Left ventricle myocardium superior (tissue), 1 donor: ENCODE data around the gene GAK. TPM values are rescaled to one million over a fixed set of nuclear protein-coding genes. Genes with fewer than 3 reads are reported as not detected.
"Not testable (repeated sequence)": the region's sequence is repeated elsewhere in the genome, so short reads cannot be mapped to it uniquely, and the experiment has no call there.

Experiments used
- ATAC-seq: fragments of 200-7000 bp; cut with Tn5 transposase; one replicate; pipeline ENCODE4 v1.9.1; 2020; ENCODE audit warnings: mild to moderate bottlenecking, moderate library complexity
- DNase-seq: peaks from one replicate; pipeline ENCODE4 v3.0.0-alpha.2; 2020
- intact Hi-C: fragments of 100-400 bp; cut with micrococcal nuclease; formaldehyde crosslinking; loops from one replicate; pipeline ENCODE4 v1.11.0; 2022
- total RNA-seq: library from RNA; stranded (reverse); fragmentation: NEBNext Ultra II Directional; extraction: Animal tissue kit (Norgen Biotek cat#: 25700); gene quantifications from one replicate; pipeline ENCODE4 v1.2.1, GENCODE V29; 2021
- donor health status: DM: no; HTN: yes; CAD: no; lungs with severe emphysema.

GAK gene
- total RNA-seq, 1 donor from 2014 or later = 29.7 TPM

GRCh38 chr4:955161-955921 lies 23.2 kb upstream of the GAK start:
- ATAC-seq (no peak), DNase-seq (no peak)
- intact Hi-C loops = no loop called here

DNA sequence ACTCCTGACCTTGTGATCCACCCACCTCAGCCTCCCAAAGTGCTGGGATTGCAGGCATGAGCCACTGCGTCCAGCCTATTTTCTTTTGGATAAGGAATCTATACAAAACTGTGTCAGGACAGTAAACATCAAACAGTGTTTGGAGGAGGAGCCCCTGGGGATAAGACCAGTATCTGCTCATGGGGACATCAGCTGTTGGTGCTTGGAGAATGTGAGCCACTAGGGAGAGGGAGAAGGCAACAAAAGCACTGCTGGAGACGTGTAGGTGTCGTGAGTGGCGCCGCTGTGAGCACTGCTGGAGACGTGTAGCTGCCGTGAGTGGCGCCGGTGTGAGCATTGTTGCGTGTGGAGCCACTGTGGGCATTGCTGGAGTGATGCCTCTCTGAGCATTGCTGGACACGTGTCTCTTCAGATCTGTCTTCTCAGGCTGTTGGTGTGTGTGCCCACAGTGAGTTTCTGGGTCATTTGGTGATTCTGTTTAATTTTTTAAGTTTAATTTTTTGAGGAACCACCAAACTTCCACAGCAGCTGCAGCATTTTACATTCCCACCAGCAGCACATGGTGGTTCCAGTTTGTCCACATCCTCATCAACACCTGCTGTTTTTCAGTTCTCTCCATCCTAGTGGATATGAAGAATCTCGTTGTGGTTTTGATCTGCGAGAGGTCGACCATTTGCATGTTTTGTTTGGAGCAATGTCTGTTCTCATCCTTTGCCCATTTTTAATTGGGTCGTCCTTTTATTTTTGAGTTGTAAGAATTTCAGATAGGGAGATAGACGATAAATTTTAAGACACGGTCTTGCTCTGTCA lies 22.3 kb upstream of the GAK start:
- no peak for ATAC-seq
- DNase-seq = no peak
- intact Hi-C loops = no loop called here

DNA sequence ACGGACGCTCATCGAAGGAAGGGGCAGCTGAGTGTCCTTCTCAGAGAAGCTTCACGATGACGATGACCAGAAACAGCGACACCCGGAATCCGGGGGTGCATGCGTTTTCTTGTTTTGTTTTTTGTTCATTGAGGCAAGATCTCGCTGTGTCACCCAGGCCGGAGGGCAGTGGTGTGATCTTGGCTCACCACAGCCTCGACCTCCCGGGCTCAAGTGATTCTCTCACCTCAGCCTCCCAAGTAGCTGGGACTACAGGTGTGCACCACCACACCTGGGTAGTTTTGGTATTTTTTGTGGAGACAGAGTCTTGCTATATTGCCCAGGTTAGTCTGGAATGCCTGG lies 21.4 kb upstream of the GAK start:
- ATAC-seq = no peak
- intact Hi-C loops = no loop called here
- no peak for DNase-seq

DNA sequence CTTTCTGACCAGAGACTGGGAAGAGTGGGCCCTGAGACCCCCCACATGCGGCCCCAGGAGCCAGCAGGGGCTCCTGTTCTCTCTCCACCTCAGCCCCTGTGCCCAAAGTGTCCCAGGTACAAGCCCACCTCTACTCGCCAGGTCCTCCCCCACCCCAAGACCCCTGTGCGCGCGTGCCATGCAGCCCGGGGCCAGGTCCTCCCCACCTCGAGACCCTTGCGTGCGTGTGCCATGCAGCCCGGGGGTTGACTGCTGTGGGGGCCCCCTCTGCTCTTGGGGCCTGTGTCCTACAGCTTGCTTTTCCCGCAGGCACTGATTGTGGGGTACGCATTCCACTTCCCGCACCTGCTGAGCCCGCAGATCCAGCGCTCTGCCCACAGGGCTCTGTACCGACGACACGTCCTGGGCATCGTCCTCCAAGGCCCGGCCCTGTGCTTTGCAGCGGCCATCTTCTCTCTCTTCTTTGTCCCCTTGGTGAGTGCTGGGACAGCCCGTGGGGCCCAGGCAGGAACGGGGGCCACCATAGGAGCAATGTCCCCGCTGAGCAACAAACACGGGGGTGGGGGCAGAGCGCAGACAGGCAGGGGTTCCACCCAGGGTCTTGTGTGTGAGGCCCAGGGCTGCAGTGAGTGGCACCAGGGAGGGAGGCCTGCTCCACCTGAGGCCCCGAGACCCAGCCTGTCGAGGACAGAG lies 20.9 kb upstream of the GAK start:
- no peak for DNase-seq
- intact Hi-C loops = no loop called here
- no peak for ATAC-seq

GRCh38 chr4:951594-952468 lies 19.7 kb upstream of the GAK start:
- intact Hi-C loops = no loop called here
- ATAC-seq = no peak
- DNase-seq = no peak

DNA sequence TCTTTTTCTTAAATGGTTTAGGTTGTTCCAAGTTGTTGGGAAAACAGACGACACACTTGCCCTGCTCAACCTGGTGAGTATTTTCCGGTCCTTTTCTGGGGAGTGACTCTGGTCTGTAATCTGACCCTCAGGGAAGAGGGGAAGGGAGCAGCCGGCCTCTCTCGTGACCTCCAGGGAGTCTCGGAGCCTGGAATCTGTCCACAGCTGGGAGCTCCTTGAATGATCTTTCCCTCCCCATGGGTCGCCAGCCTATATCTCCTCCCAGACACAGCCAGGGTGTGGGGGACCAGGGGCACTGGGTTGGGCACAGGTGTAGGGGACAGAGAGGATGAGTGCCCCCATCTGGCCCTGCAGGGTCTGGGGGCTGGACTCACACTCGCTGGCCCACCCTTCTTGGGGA lies 19.1 kb upstream of the GAK start:
- intact Hi-C loops = no loop called here
- DNase-seq = no peak
- ATAC-seq = no peak

- ATAC-seq = no peak
- intact Hi-C loops = no loop called here
- no peak for DNase-seq
These were observed 18.3 kb upstream of the GAK start for GRCh38 chr4:950136-951020.

- intact Hi-C loops = no loop called here
- no peak for DNase-seq
- ATAC-seq = no peak
These were observed 17.5 kb upstream of the GAK start for GRCh38 chr4:949656-950055.

DNA sequence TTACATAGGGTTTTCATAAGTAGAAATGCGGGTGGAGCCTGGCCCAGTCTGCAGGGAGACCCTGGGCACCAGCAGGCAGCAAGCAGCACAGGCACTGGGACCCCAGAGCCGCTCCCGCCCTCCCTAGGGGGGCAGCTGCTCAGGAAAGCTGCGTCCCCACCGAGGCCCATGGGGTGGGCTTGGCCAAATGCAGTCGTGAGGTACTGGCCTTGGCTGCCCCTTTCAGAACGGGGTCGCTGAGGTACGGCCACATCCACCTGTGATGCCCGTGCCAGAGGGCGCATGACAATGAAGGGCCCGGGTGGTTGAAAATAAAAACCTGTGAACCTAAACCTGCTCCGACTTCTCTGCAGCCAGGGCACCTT lies 16.8 kb upstream of the GAK start:
- intact Hi-C loops = no loop called here
- ATAC-seq (no peak), DNase-seq (no peak)

DNA sequence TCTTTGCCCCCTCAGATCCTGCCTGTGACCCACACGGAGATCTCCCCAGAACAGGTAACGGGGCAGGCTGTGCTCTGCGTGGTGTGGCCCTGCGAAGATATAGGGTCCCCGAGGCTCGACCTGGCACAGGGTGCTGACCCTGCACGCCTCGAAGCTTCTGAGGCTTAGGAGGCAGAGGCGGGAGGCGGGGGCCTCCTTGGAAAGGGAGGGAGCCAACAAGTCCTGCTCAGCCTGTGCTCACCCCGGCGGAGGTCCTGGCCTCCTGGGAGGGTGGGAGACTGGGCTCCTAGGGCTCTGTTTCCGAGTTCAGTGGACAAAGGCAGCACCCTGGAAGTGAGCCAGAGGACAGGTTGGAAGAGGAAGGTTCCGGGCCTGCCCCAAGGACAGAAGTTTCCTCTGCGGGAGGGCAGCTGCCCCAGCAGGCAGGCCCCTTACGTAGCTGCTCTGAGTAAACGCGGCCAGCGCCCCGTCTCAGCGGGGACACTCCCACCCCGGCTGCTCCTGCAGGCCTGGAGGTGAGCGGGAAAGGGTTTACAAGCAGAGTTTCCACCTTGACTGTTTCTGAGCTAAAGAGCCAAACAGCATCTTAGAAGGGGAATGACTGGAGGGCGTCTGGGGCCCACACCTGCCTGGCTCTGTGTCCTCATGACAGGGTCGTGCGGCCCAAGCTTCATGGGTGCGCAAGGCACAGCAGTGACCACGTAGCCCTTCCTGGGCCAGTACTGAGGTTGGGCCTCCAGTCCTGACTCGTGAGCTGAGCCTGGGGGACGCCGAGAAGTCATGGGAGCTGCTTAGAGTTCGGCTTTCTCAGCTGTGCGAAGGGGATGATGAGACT lies 16.2 kb upstream of the GAK start:
- intact Hi-C loops = no loop called here
- peak; percentile 33 for ATAC-seq
- no peak for DNase-seq

GRCh38 chr4:947491-947971 lies 15.4 kb upstream of the GAK start:
- no peak for ATAC-seq

GRCh38 chr4:946517-947471 lies 14.7 kb upstream of the GAK start:
- DNase-seq (no peak), ATAC-seq (no peak)
- intact Hi-C loops = no loop called here

More at GRCh38 chr4:947491-947971, 15.4 kb upstream of the GAK start:
- DNase-seq = no peak
- intact Hi-C loops = no loop called here

GRCh38 chr4:946103-946450 lies 14.0 kb upstream of the GAK start:
- intact Hi-C loops = no loop called here
- DNase-seq (no peak), ATAC-seq (no peak)

- ATAC-seq = no peak
- no peak for DNase-seq
- intact Hi-C loops = no loop called here
These were observed 13.4 kb upstream of the GAK start for GRCh38 chr4:945274-946102.

DNA sequence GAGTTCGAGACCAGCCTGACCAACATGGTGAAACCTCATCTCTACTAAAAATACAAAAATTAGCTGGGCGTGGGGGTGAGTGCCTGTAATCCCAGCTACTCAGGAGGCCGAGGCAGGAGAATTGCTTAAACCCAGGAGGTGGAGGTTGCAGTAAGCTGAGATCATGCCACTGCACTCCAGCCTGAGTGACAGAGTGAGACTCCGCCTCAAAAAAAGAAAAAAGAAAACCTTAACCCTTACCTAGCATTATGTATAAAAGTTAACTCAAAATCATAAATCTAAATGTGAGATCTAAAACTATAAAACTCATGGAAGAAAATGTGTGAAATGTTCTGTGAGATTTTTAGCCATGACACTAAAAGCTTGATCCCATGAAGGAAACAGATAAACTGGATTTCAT lies 7.4 kb upstream of the GAK start:
- intact Hi-C loops, DNase-seq, ATAC-seq: not testable (repeated sequence)

DNA sequence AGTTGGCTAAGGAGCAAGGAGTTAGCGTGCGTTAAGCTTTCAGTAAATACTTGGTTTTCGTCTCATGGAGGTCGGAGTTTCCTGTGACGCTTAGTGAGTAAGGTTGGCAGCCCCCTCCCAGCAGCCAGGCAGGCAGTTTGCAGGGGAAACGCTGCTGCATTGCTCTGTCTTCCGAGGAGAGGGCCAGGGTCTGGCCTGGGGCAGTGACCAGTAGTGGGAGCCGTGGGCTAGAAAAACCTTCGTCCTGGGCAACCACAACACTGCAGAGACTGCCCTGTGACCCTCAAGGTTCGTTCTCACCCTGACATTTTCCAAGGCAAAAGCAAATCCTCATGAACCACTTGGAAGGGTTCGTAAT lies 576 bp upstream of the GAK start:
- DNase-seq = no peak
- intact Hi-C loops = no loop called here
- peak; percentile 3 for ATAC-seq
